NCI-H524 treated with DMSO at 0.1 percent for 48 hours (cell line): ENCODE results near the gene UBC.
"Not testable (repeated sequence)": the region's sequence is repeated elsewhere in the genome, so short reads cannot be mapped to it uniquely, and the experiment has no call there.

Source experiments
- DNase-seq: peaks from one replicate; lab custom pipeline; 2025; lab: John Stamatoyannopoulos, UW

Gene UBC

GRCh38 chr12:124931528-124931927 is 17.1 kb upstream of the UBC start:
- DNase-seq: not testable (repeated sequence)

GRCh38 chr12:124930586-124930985 is 16.1 kb upstream of the UBC start:
- no peak for DNase-seq

- no peak for DNase-seq
Observed at GRCh38 chr12:124929649-124930419, 15.4 kb upstream of the UBC start.

- DNase-seq: no peak
Observed at GRCh38 chr12:124928912-124929530, 14.6 kb upstream of the UBC start.

GRCh38 chr12:124928095-124928911 is 13.9 kb upstream of the UBC start:
- DNase-seq: no peak

- DNase-seq: no peak
Observed at GRCh38 chr12:124927201-124928094, 13.0 kb upstream of the UBC start.

- not testable (repeated sequence) for DNase-seq
Observed at GRCh38 chr12:124925782-124926181, 11.3 kb upstream of the UBC start.

- no peak for DNase-seq
Observed at GRCh38 chr12:124925117-124925516, 10.7 kb upstream of the UBC start.

GRCh38 chr12:124923905-124924734 is 9.7 kb upstream of the UBC start:
- DNase-seq: no peak

- no peak for DNase-seq
Observed at GRCh38 chr12:124921200-124922031, 7.0 kb upstream of the UBC start.

- no peak for DNase-seq
Observed at GRCh38 chr12:124920353-124920935, 6.0 kb upstream of the UBC start.

GRCh38 chr12:124919521-124920352 is 5.3 kb upstream of the UBC start:
- DNase-seq: no peak

GRCh38 chr12:124918622-124918988 is 4.2 kb upstream of the UBC start:
- DNase-seq: not testable (repeated sequence)

- DNase-seq: no peak
Observed at GRCh38 chr12:124917841-124918621, 3.6 kb upstream of the UBC start.

- no peak for DNase-seq
Observed at GRCh38 chr12:124917135-124917840, 2.8 kb upstream of the UBC start.

- no peak for DNase-seq
Observed at GRCh38 chr12:124916374-124917134, 2.1 kb upstream of the UBC start.
